ENCODE results near the gene LRRC52. TPM values are rescaled to one million over a fixed set of nuclear protein-coding genes. Genes with fewer than 3 reads are reported as not detected.

Gene LRRC52
- total and polyA plus RNA-seq, 2 donors (not counting 1 experiment from before 2014, with no cell fraction given): not detected

GRCh38 chr1:165532053-165532452 is 11.7 kb upstream of the LRRC52 start:
- H3K4me3 ChIP-seq (ENCODE audit: control extremely low read depth in 1 of 5, extremely low read depth in 1 of 5, insufficient read depth in 1 of 5, low read depth in 2 of 5, low read length in 4 of 5): no peak overlapping the region
- no peaks in the 10 kb centered on the region for H3K4me1 ChIP-seq (ENCODE audit: control insufficient read depth in 2 of 2, insufficient read depth in 2 of 2, low read length in 2 of 2)
- no peaks in the 10 kb centered on the region for H3K9me3 ChIP-seq (ENCODE audit: control extremely low read depth in 1 of 3, control insufficient read depth in 2 of 3, insufficient read depth in 1 of 3, low read length in 2 of 3)
- ChIA-PET CTCF (no interaction called here), POLR2A (no interaction called here)
- Mint-ChIP-seq H3K27ac (no peak overlapping the region), H3K4me1 (no peaks in the 10 kb centered on the region), H3K27me3 (peaks cover 57% of the 10 kb centered on the region), H3K9me3 (ENCODE audit: insufficient read depth) (no peaks in the 10 kb centered on the region), H3K4me3 (no peak overlapping the region)
- intact Hi-C loops (cut with micrococcal nuclease): no loop called here
- H3K27ac ChIP-seq (ENCODE audit: low read length in 2 of 2): no peak overlapping the region
- H3K36me3 ChIP-seq (replicated peaks in 1 of 2; ENCODE audit: control extremely low read depth in 1 of 2, control insufficient read depth in 1 of 2, extremely low read depth in 1 of 2, insufficient read depth in 2 of 2, low read length in 1 of 2): no peaks in the 10 kb centered on the region
- no peak overlapping the region for H3K9ac ChIP-seq (ENCODE audit: low read length)
- no peak overlapping the region for H2AFZ ChIP-seq (ENCODE audit: insufficient read depth, low read depth, low read length, poor library complexity, severe bottlenecking)
- TF ChIP-seq EZH2 (IDR thresholded peaks at IDR 0.05; ENCODE audit: borderline replicate concordance, insufficient read depth, low read depth, low read length, poor library complexity, severe bottlenecking): no peak
- H3K27me3 ChIP-seq (replicated peaks in 1 of 4; ENCODE audit: control extremely low read depth in 1 of 4, control insufficient read depth in 3 of 4, insufficient read depth in 4 of 4, low read length in 3 of 4): peaks cover 0 to 6% (median 2%) of the 10 kb centered on the region in 4 experiments
- no peak for ATAC-seq (ENCODE audit: low read depth)
- WGBS (ENCODE audit: insufficient coverage): 55% methylated on average over 7 of the region's 7 CpGs
- no peak for DNase-seq
- no peaks in the 10 kb centered on the region for H4K20me1 ChIP-seq (ENCODE audit: control insufficient read depth, insufficient read depth, low read length, poor library complexity, severe bottlenecking)
- H3K79me2 ChIP-seq (ENCODE audit: control insufficient read depth, insufficient read depth, low read length): no peaks in the 10 kb centered on the region
- no peak overlapping the region for H3K4me2 ChIP-seq (replicated peaks; ENCODE audit: low read depth, low read length, poor library complexity, severe bottlenecking)

- Mint-ChIP-seq H3K27me3 (peaks cover 53% of the 10 kb centered on the region), H3K9me3 (ENCODE audit: insufficient read depth) (no peaks in the 10 kb centered on the region), H3K4me3 (no peak overlapping the region), H3K27ac (no peak overlapping the region), H3K4me1 (no peaks in the 10 kb centered on the region)
- no peaks in the 10 kb centered on the region for H3K9me3 ChIP-seq (ENCODE audit: control extremely low read depth in 1 of 3, control insufficient read depth in 2 of 3, insufficient read depth in 1 of 3, low read length in 2 of 3)
- ATAC-seq (ENCODE audit: low read depth) (no peak), DNase-seq (no peak)
- TF ChIP-seq EZH2 (IDR thresholded peaks at IDR 0.05; ENCODE audit: borderline replicate concordance, insufficient read depth, low read depth, low read length, poor library complexity, severe bottlenecking): no peak
- TF ChIP-seq, protein P1, sequence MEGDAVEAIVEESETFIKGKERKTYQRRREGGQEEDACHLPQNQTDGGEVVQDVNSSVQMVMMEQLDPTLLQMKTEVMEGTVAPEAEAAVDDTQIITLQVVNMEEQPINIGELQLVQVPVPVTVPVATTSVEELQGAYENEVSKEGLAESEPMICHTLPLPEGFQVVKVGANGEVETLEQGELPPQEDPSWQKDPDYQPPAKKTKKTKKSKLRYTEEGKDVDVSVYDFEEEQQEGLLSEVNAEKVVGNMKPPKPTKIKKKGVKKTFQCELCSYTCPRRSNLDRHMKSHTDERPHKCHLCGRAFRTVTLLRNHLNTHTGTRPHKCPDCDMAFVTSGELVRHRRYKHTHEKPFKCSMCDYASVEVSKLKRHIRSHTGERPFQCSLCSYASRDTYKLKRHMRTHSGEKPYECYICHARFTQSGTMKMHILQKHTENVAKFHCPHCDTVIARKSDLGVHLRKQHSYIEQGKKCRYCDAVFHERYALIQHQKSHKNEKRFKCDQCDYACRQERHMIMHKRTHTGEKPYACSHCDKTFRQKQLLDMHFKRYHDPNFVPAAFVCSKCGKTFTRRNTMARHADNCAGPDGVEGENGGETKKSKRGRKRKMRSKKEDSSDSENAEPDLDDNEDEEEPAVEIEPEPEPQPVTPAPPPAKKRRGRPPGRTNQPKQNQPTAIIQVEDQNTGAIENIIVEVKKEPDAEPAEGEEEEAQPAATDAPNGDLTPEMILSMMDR (IDR thresholded peaks at IDR 0.05): no peak
- no peak overlapping the region for H3K4me2 ChIP-seq (replicated peaks; ENCODE audit: low read depth, low read length, poor library complexity, severe bottlenecking)
- H4K20me1 ChIP-seq (ENCODE audit: control insufficient read depth, insufficient read depth, low read length, poor library complexity, severe bottlenecking): no peaks in the 10 kb centered on the region
- intact Hi-C loops (cut with micrococcal nuclease): no loop called here
- no peaks in the 10 kb centered on the region for H3K36me3 ChIP-seq (replicated peaks in 1 of 2; ENCODE audit: control extremely low read depth in 1 of 2, control insufficient read depth in 1 of 2, extremely low read depth in 1 of 2, insufficient read depth in 2 of 2, low read length in 1 of 2)
- CTCF ChIA-PET: interaction anchor here (0.7 kb wide), 1 partner anchor 139 kb away, joined by 3 read pairs; no protein-coding TSS in a partner anchor
- H3K9ac ChIP-seq (ENCODE audit: low read length): no peak overlapping the region
- no peak overlapping the region for H3K4me3 ChIP-seq (ENCODE audit: control extremely low read depth in 1 of 5, extremely low read depth in 1 of 5, insufficient read depth in 1 of 5, low read depth in 2 of 5, low read length in 4 of 5)
- 90% methylated on average over 3 of the region's 4 CpGs for WGBS (ENCODE audit: insufficient coverage)
- H3K27ac ChIP-seq (ENCODE audit: low read length in 2 of 2): no peak overlapping the region
- peaks cover 0 to 6% (median 0%) of the 10 kb centered on the region in 4 experiments for H3K27me3 ChIP-seq (replicated peaks in 1 of 4; ENCODE audit: control extremely low read depth in 1 of 4, control insufficient read depth in 3 of 4, insufficient read depth in 4 of 4, low read length in 3 of 4)
- H2AFZ ChIP-seq (ENCODE audit: insufficient read depth, low read depth, low read length, poor library complexity, severe bottlenecking): no peak overlapping the region
- H3K79me2 ChIP-seq (ENCODE audit: control insufficient read depth, insufficient read depth, low read length): no peaks in the 10 kb centered on the region
- POLR2A ChIA-PET: no interaction called here
- H3K4me1 ChIP-seq (ENCODE audit: control insufficient read depth in 2 of 2, insufficient read depth in 2 of 2, low read length in 2 of 2): no peaks in the 10 kb centered on the region
These were observed 10.5 kb upstream of the LRRC52 start for GRCh38 chr1:165533254-165533653.

All from B cell (primary cell).